DMS53 (cell line): ENCODE results near the gene MUTYH.
"Not testable (repeated sequence)": the region's sequence is repeated elsewhere in the genome, so short reads cannot be mapped to it uniquely, and the experiment has no call there.

Experiments
- DNase-seq: peaks from one replicate; lab custom pipeline; 2025; lab: John Stamatoyannopoulos, UW

Gene MUTYH

DNA sequence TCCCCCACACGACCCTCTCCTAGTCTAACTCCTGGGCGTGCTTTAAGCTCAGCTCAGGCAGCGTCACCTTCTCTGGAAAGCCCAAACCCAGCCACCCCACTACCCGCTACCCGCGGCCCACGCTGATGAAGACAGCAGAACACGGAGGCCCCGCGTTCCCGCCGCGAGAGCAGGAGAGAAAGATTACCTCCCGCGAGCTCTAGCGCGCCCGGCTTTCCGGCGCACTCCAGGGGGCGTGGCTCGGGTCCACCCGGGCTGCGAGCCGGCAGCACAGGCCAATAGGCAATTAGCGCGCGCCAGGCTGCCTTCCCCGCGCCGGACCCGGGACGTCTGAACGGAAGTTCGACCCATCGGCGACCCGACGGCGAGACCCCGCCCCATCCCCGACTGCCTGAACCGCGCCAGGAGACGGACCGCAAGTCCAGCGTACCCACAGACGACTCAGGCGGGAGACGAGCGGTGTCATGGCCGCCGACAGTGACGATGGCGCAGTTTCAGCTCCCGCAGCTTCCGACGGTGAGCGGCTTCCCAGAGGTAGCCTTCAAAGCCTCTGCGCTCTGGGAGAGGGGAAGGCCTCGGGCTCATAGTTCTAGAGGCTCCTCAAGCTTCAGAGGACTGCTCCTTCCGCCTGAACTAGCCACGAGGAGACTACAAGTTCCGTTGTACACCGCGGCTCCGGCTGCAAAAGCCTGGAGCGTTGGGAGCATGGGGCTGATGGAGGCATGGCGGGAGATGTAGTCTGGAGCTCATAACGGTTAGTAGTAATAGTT lies at the start of gene MUTYH, which contains the start of gene TOE1:
TSS of gene MUTYH (minus strand) at position 652 of the 770 bp plus-strand sequence. CDS start 5,935 bp downstream, outside the sequence.
TSS of gene TOE1 (plus strand) at position 382 of the 770 bp plus-strand sequence. CDS start at position 465, 83 bp downstream.
- peak; percentile 98 for DNase-seq

DNA sequence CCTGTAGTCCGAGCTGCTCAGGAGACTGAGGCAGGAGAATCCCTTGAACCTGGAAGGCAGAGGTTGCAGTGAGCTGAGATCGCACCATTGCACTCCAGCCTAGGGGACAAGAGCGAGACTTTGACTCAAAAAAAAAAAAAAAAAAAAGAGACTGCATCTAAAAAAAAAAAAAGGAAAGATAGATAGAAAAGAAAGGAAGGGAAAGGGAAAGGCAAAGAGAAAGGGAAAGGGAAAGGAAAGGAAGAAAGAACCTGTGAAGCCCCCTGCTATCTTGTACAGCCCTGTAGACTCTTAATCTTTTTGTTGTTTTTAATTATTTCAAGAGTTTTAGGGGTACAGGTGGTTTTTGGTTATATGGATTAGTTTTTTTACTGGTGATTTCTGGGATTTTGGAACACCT lies 46.0 kb upstream of the MUTYH start:
- DNase-seq = no peak

DNA sequence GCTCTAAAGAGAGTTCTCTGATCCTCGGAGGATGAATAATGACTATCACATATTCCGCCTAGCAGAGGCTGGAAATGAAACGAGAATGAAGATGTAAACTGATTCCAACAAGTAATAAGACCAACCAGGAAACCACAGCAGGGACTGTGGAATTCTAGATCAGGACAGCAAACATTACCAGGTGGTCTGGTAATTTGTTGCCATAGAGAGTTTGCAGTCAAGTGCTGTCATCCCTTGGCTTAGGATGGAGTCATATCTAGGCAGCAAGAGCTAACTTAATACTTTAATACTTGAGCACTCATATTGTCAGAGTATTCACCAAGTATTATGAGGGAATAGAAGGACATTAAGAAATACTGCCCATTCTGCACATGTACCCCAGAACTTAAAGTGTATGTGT lies 45.1 kb upstream of the MUTYH start:
- peak; percentile 65 for DNase-seq

DNA sequence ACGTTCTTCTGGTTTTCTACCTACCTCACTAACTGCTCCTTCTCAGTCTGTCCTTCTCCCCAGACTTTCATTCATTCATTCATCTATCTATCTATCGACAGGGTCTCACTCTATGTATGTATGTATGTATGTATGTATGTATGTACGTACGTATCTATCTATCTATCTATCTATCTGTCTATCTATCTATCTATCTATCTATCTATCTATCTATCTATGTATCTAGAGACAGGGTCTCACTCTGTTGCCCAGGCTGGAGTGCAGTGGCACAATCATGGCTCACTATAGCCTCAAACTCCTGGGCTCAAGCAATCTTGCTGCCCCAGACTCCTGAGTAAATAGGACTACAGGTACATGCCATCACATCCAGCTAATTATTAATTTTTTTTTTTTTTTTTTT lies 44.0 kb upstream of the MUTYH start:
- DNase-seq = not testable (repeated sequence)

DNA sequence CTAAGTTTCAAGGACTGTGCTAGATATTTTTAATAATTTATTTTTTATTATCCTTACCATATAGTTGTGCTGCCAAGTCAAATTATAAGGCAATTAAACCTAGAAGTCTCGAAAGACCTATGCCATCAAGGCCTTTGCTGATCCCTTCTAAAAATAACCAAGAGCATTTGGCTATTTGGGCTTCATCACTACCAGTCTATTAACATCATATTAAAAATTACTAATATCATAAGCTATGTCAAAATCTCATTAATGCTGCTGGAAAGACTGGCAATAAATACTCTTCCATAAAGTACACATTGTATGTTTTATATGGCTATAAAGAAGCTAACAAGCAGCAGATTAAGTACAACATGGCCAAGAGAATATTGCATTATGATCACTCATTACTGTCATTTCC lies 43.0 kb upstream of the MUTYH start:
- no peak for DNase-seq

DNA sequence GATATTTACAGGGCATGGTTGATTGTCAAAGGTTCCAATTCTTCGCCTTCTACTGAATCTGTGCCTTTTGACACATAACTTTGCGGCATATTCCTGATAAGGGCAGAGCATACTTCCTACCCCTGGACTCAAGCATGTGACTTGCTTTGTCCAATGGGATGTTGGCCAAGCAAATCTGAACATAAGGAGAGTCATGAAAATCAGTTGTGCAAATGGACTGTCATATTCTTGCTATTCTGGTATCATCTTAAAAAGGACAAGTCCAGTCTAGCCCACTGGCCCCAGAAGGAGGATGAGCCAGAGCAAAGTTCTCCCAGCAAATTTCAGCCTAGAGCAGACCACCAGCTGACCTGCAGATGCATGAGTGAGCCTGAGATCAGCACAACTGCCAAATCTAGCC lies 41.0 kb upstream of the MUTYH start:
- no peak for DNase-seq

DNA sequence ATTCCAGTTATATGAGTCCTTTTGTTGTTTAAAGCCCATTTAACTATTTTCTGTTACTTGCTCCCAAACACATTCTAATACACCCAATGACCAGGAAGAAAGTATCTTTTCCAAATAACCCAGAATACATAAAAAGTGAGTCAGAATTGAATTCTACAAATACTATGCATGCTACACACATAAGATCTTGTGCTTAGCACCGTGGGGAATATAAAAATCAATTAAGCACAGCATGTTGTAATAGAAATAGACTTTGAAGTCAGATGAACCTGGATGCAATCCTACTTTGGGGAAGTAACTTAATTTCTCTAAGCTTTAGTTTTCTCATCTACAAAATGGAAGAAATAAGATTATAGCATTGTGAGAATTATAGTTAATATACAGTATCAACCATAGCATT lies 40.5 kb upstream of the MUTYH start:
- no peak for DNase-seq

DNA sequence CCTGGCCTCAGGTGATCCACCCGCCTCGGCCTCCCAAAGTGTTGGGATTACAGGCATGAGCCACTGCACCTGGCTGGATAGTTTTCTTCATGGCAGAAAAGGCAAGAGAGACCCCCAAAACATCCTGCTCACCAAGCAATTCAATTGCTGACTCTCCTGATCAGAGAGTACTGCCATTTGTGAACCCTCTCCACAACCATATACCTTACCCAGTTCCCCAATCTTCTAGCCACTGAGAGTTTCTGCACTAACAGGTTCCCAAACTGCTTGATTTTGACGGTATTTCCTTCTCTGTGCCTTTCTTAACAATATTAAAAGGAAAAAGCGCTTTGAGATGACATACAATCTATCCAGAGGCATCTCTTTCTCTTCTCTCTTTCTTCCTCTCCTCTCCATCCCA lies 39.9 kb upstream of the MUTYH start:
- DNase-seq = no peak

DNA sequence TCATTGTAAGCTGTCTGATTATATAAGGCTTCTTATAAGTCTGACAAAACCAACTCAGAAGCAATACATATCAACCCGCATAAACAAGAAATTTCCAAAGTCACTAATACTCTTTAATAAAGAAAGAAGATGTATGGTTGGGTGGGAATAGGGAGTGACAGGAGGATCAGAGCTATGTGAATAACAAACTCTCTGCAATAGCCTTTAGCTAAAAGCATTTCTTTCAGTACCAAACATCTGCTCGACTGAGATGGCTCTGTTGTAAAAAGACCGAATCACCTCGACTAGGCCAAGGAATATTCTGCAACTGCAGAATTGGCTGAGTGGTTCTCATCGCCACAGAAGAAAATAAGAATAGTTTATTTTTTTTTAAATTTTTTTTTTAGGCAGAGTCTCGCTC lies 39.3 kb upstream of the MUTYH start:
- no peak for DNase-seq

DNA sequence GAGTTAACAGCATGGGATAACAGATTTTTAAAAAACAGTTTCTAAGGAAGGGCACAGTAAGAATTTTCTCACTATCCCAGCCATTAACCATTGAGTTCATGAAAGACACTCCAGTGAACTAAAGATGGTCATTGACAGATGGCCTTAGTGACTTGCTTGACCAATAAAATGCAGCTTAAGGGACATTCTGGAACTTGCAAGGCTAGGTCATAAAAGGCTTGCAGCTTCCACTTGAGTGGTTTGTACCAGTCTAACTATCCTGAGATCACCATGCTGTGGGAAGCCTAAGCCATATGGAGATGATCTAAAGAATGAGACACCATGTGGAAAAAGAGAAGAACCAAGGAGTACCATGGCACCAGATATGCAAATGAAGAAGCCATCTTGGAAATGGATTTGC lies 37.9 kb upstream of the MUTYH start:
- DNase-seq = no peak

DNA sequence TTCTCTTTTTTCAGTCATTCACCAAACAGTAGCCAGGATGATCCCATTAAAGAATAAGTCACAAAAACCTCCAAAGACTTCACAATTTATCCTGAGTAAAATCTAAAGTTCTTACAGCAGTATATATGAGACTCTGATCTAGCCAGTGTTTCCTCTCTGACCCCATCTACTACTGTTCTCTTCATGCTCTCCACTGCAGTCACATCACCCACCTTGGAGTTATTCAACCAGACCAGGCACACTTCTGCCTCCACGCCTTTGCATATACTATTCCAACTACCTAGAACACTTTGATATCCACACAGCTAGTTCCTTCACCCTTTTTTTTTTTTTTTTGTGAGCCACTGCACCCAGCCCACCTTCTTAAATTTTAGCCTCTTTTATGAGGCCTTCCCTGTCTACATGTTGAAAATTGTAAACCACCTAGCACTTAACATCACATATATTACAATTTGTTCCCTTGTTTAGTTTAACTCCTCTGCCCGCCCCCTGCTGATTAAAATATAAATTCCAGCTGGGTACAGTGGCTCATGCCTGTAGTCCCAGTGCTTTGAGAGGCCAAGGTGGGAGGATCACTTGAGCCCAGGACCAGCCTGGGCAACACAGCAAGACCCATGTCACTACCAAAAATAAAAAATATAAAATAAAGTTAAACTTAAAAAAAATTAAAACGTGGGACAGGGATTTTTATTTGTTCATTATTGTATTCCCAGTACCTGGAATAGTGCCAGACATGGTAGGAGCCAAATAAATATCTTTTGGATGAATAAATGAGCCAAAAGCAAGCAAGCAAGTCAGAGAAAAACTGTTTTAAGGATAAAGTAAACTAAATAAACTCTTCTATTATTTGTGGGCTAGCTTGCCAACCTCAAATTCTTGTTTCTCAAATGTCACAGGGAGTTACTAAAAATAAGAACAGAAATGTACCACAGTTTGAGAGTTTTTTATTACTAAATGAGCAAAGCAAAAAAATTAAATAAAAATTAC lies 35.2 kb upstream of the MUTYH start:
- DNase-seq = no peak

DNA sequence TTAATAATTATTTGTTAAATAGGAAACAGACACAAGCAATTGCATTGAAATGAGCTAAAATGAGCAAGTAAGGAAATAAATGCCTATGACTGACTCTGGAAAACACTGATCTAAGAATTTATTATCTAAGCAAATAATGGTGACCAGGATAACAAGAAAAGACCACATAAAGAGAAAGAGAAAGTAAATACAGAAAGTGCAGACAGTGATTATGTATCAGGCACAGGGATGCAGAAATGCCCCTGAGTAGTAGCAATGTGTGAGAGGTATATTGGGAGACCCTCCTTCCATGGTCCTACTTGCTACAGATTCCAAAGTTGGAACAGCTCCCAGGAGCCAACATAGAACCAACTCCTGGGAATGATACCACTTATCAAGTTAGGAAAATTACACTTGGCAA lies 33.3 kb upstream of the MUTYH start:
- no peak for DNase-seq

DNA sequence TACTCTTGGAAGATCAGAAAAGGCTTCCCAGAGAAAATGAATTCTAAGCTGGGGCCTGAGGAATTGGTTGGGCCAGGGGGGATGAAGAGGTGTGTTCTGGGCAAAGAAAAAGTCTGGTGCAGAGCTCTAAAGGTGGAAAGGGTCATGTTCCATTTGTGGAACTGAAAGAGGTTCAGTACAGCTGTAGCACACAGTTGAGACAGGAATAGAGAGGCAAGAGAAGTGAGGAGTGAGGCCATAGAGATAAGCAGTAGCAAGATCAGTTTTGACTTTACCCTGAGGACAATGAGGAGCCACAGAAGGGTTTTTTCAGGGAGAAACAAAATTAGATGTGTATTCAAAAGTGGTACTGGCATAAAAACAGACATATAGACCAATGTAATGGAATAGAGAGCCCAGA lies 30.3 kb upstream of the MUTYH start:
- no peak for DNase-seq

DNA sequence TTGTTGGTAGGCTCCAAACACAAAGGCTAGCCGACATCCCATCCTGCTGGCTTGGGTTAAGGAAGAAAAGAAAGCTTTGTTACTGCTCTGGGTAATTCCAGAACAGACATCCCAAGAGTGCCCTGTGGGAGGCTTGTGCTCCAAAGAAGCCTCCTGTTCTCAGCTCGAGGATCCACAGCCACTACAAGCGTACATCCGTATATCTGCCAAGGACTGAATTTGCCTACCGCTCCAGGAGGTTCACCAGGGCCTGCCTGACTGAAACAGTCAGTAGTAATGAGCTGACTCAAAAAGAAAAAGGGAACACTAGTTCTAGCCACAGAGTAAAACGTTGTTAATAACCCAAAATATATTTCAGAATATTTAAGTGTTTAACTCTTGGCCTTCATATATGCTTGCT lies 24.8 kb upstream of the MUTYH start:
- DNase-seq = no peak

DNA sequence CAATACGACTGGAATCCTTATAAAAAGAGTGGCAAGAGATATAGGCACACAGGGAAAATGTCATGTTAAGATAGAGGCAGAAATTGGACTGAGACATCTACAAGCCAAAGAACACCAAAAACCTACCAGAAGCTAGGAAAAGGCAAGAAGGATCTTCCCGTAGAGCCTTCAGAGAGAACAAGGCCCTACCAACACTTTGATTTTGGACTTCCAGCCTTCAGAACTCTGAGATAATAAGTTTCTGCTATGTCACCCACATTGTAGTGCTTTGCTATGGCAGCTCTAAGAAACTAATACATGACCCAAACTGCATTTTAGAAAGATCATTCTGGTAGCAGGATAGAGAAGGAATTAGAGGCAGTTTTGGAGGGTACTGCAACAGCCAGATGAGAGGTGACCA lies 24.1 kb upstream of the MUTYH start:
- DNase-seq = no peak

DNA sequence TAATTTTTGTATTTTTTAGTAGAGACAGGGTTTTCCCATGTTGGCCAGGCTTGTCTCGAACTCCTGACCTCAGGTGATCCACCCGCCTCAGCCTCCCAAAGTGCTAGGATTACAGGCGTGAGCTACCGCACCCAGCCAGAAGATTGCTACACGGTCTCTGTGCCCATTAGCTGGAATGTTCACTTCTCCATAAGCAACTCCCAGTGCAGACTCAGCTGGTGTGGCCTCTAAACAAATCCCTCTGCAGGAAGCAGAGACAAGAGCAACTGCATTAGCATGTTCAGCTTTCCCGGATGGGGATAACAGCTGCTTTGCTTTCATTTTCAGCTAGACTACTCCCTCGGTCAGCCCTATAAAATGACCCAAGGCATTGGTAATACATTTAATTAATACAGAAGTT lies 20.7 kb upstream of the MUTYH start:
- peak; percentile 60 for DNase-seq

DNA sequence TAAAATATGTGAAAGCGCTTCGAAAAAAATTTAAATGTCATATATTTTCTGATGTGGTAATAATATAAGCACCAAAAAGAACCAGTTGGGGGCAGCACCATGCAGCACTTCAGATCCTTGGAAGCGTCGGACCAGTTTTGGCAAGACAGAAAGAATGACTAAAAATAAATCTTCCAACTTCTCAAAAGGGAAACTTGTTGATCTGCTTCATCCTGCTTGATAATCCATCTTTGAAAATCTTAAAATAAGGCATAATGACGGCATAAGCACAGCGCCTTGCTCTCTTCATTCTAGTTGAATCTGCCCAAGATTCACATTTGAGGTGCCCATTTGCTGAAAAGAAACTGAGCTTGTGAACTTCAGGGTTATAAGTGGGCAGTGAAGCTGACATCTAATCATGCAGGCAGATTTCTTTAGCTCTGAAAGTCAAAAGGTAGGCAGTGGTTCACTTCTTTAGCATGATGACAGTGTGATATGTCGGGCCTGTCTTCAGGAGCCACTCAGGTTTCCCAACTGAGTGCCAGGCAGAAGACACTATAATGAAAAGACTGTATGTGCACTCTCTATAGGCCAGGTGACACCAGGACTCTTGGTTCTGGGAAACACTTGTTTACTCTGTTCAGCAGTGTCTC lies 19.8 kb upstream of the MUTYH start:
- DNase-seq = peak; percentile 79

DNA sequence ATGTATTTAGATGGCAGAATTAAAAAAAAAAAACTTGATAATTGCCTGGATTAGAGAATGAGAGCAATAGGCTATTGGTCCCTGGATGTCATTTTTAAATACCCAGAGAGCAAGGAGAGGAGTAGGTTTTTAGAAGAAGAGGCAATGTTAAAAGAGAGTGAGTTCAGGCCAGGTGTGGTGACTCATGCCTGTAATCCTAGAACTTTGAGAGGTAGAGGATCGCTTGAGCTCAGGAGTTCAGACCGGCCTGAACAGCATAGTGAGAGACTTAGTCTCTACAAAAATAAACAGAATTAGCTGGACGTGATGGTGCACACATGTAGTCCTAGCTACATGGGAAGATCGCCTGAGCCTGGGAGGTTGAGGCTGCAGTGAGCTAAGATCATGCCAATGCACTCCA lies 15.9 kb upstream of the MUTYH start:
- peak; percentile 88 for DNase-seq

DNA sequence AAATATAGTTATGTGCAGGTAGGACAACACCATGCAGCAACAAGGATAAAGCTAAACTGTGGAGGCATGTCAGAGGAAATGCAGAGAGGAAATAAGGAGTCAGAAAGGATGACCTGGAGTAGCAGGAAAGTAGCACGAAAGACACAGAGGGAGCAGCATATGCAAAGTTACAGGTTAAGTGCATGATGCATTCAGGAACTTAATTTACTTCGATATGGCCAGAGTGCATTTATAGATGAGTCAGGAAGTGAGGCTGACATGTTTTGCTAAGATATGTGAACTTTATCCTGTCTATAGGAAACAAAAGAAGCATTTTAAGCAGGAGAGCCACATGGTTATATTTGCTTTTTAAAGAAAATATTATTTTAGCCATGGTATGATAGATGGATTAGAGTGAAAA lies 15.4 kb upstream of the MUTYH start:
- peak; percentile 39 for DNase-seq

DNA sequence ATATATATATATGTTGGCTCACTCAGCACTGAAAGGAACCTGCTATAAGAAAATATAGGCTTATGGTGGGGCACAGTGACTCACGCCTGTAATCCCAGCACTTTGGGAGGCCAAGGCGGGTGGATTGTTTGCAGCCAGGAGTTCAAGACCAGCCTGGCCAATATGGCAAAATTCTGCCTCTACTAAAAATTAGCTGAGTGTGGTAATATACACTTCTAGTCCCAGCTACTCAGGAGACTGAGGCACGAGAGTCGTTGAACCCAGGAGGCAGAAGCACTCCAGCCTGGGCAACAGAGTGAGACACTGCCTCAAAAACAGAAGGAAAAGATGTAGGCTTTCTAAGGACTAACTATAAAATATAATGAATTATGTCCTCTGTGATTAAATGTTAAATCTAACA lies 14.6 kb upstream of the MUTYH start:
- DNase-seq = no peak

DNA sequence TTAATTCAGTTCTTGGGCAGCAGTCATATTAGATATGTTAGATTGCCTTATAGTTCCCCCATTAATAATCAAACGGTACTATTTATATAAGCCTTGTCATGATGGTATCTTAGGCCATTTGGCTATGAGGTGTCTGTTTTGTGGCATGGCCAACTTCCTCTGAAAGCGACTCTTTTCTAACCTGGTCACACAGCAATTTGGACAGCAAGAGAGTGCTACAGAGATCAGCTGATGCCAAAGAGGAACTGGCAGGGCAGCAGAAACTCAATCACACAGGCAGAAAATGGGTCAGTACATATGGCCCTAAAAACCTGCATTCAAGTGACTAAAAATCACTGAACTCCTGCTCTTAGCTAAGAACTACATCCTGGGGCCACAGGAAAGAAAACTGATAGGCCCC lies 13.4 kb upstream of the MUTYH start:
- DNase-seq = no peak

DNA sequence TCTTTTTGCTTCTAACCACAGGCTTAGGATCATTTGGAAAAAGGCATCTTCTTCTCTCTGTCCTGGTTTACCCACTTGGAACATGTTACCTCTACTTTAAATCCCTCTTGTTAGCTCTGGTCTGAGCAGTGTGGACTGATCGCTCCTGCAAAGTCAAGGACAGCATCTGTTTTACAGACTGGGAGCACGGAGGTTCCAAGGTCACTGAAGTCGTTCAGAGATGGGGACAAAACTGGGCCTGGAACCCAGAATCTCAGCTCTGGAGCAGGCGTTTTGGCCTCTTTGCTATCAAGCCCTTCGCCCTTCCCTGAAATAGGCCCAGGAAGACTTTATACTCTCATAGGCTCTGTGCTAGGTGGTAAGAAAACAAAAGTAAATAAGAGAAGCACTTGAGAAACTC lies 11.3 kb upstream of the MUTYH start:
- DNase-seq = no peak
